M059J (cell line): ENCODE measurements around the gene TLR1. TPM values are rescaled to one million over a fixed set of nuclear protein-coding genes. Genes with fewer than 3 reads are reported as not detected.
"Not testable (repeated sequence)": the region's sequence is repeated elsewhere in the genome, so short reads cannot be mapped to it uniquely, and the experiment has no call there.

Experiments
- DNase-seq: peaks from one replicate; pipeline ENCODE4 v3.0.0-alpha.2; 2012; ENCODE audit warnings: low read depth
- total RNA-seq: library from RNA; depleted of rRNA; stranded (reverse); fragments of >200 nt; shearing (Covaris generic); gene quantifications from 2 replicates; pipeline ENCODE4 v1.2.3, GENCODE V29; 2014

Gene TLR1
- total RNA-seq, 1 experiment from 2014 or later, result 3.2 TPM

DNA sequence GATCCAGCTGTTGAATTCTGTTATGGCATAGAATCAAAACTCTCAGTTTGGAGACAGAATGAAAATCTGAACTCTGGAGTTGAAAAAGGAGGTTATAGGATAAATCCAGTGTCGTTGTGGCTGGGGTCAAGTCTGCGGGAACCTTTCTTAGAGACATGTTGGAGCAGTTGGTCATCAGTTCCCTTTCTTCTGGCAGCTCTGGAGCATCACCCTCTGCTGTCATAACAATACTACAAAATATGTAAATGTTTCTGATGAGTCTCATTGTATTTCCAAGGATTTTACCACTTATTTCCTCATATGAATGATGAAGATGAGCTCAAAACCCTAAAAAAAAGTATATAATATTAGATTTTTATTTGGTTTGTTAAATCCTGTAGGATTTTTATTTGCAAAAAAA lies 29.3 kb downstream of the TLR1 start:
- no peak for DNase-seq

DNA sequence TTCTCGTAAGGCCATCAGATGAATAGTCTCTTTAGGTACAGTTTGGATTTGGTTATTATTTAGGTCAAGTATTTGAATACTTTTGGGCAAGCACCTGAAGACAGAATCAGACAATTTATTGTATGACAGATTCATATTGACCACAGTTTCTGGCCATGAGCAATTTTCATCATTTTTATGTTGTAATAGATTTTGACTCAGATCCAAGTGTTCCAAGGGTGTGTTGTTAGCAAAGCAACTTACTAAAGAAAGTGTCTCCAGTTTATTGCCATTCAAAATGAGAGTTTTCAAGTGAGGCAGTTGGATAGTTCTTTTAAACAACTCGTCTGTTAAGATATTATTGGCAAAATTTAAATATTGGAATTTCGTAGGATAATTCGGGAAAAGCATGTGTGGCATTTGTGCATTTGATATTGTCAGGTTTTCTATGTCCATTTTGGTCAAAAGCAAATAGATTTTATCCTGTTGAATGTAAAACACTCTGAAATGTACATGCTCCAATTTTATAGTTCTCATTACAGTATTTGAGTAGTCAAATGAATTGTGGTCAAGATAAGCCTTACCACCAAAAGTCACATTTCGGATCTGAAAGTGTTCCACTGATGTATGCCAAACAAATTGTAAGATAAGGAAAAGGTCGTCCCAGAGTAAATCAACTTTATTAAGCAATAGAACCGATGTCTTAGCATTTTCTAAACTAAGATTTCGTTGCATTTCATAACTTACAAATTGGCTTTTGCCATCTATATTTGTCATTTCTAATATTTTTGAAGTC lies 30.2 kb downstream of the TLR1 start:
- DNase-seq, result no peak

DNA sequence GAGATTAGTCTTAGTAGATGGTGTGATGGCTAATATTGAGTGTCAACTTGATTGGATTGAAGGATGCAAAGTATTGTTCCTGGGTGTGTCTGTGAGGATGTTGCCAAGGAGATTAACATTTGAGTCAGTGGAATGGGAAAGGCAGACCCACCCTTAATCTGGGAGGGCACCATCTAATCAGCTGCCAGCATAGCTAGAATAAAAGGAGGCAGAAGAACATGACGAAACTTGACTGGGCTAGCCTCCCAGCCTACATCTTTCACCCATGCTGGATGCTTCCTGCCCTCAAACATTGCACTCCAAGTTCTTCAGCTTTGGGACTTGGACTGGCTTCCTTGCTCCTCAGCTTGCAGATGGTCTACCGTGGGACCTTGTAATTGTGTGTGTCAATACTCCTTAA lies 34.3 kb downstream of the TLR1 start:
- DNase-seq, result not testable (repeated sequence)

DNA sequence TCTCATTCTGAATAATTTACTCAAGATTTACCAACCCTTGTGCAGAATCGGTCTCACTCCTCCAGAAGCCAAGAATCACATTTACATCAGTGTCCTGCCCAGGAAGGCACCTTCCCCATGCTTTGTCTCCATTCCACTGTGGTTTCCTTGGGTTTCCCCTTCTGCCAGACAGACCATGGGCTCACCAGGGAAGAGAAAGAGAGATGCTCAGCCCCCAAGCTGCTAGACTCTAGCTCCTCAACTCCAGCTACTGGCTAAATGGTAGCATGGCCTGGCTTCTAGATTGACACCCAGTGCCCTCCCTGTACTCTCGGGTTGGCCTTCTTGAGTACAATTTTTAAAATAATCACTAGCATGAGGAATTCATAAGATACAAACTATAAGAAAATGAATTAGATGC lies 34.7 kb downstream of the TLR1 start:
- DNase-seq, result no peak

DNA sequence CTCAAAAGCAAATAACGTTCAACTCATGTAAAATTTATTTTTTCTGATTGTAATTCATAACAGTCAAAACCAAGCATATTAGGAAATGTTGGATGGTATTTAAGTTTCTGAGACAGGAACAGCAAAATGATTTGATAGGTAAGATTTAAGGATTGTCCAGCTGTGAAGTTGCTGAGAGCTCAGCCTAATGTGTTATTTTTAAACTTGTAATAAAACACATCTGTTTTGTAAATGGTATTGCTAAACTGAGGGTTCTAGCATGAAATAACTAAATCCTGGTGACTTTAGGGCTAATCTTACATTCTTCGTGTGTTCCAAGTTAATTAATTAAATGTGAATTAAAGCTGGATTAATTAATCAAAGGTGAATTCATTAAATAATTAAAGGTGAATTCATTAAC lies 35.1 kb downstream of the TLR1 start:
- no peak for DNase-seq

DNA sequence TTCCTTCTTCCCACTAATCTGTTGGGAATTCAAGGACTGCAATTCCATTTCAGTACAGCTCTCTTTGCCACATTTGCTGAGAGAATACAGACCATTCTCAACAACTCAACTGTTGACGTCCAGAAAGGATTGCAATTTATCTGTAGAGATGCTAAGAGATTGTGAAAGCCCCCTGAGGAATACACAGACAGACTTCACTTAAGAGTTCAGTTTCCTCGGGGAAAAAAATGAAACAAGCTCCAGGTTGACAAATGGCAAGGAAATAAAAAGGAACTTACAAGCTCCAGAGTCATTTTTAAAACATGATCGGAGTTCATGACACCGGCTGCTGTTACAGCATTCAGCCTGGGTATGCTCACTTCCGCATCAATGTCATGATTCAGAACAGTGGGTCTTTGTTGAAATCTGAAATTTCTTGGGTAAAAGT lies 35.6 kb downstream of the TLR1 start:
- no peak for DNase-seq

DNA sequence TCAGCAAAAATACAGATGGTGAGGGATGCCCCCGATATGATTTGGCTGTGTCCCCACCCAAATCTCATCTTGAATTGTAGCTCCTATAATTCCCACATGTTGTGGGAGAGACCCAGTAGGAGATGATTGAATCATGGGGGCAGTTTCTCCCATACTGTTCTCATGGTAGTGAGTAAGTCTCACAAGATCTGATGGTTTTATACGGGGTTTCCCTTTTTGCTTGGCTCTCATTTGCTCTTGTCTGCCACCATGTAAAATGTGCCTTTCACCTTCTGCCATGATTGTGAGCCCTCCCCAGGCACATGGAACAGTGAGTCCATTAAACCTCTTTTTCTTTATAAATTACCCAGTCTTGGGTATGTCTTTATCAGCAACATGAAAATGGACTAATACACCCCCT lies 37.7 kb downstream of the TLR1 start:
- not testable (repeated sequence) for DNase-seq

DNA sequence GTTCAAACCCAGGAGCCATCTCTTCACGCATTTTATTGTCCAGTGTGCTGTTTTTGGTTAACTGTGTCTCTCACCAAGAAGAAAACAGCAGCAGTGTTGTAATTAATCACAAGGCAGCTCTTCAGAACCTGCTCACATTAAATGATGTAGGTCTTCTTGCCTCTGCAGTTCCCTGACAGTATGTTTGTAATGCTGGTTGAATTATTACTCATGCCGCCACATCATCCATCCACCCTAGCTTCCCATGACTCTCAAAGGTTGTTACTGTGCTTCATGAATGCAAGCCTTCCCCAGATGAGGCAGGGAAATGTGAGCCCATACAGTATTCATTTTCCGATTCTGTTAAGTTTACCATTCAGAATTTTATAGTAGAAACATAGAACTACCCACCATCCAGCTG lies 39.2 kb downstream of the TLR1 start:
- DNase-seq, result peak; percentile 35

DNA sequence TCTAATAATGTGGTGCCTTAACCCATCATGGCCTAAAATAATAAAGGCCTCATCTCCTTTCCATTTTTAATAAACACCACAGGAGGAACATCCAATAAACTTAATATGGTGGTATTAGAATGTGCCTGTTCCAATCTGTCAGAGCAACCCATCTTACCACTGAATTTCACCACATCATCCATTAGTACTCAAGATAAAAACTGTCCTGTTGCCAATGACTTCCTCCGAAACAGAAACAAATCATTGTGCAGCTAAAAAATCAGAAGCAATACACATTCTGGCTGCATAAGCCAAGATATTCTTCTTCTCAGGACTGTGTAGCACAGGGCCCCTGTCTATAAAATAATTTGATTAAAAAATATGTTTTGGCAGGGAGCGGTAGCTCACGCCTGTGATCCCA lies 40.3 kb downstream of the TLR1 start:
- no peak for DNase-seq

DNA sequence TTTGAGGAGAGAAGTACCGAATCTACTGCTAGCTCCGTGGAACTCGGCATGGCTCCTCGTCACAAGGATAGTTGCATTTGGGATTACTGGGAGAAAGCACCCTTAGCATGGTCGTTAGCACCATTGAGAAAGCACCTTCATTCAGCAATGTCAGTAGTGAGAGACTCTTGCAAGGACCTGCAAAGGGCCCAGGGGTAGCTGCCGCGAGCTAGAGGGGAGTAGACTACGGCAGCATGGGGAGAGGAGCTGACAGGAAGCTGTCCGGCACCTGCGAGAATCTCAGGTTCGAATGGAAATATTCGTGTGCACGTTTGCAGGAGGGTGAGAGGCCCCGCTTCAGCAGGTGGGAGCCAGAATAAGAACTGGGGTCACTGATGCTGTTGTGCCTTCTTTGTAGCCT lies 42.0 kb downstream of the TLR1 start:
- DNase-seq, result no peak

DNA sequence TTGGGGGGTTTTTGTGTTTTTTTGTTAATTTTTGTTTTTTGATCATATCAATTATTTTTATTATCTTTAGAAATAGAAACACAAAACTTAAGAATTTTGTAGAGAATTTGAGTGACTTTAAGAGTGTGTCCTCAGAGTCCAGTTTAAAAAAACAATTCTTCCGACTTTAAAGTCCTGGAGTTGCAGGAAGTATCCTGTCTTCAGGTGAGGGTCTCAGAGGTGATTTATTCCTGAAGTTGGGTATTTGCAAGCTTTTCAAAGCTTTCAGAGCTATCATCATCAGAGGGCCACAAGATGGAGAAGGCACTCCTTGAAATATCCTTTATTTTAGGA lies 44.8 kb downstream of the TLR1 start:
- DNase-seq, result no peak

DNA sequence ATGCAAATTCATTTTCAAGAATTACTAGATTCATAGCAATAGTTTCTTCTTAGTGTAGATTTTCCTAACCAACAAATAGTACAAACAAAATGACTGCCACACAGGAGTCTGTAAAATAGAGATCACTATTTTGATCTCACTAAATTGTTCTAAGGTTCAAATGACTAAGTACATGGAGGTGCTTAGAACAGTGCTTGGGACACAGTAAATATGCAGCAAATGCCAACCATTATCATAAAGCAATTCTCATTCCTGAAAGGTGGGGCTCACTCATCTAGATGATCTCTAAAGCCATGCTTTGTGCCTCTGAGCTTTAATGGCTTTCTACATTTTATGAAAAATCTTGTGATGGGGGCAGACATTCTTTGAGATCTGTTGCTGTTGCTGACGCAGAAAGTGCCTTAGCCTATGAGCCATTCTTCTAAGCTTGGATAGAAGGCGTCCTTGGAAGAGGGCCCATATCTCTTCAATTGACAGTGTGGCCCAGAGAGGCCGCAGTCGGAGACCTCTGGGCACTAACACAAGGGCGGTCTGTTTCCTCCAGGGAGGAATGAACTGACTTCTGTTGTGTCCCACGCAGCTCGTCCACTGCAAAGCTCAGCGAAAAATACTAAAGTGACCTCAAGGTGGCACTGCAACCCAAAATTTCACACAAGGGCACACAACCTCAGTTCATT lies 45.3 kb downstream of the TLR1 start:
- DNase-seq, result peak; percentile 50

DNA sequence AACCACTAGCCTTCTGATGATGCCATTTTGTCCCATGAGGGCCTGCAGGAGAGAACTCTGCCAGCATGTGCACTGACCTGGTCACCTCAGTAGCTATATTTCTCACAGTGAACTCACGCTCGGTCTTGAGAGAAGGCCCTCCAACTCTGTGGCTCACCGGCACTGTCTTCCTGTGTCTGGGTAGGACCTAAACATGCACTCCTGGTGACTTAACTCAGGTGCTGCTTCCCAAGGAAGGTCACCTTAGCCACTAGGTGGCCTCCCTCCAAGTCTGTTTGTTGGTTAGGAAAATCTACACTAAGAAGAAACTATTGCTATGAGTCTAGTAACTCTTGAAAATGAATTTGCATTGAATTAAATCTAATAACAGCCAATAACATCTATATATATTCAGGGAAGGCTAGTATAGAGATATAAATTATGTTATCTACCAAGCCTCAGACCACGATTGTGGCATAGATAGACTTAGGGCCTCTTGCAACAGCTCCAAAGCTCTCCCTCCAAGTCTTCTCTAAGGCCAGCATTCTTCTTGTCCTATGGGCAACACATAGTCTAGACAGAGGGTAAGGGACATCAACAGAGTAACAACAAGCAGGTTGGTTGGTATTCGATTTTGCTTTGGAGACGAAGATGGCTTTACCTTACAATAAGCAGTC lies 46.5 kb downstream of the TLR1 start:
- DNase-seq, result peak; percentile 31

DNA sequence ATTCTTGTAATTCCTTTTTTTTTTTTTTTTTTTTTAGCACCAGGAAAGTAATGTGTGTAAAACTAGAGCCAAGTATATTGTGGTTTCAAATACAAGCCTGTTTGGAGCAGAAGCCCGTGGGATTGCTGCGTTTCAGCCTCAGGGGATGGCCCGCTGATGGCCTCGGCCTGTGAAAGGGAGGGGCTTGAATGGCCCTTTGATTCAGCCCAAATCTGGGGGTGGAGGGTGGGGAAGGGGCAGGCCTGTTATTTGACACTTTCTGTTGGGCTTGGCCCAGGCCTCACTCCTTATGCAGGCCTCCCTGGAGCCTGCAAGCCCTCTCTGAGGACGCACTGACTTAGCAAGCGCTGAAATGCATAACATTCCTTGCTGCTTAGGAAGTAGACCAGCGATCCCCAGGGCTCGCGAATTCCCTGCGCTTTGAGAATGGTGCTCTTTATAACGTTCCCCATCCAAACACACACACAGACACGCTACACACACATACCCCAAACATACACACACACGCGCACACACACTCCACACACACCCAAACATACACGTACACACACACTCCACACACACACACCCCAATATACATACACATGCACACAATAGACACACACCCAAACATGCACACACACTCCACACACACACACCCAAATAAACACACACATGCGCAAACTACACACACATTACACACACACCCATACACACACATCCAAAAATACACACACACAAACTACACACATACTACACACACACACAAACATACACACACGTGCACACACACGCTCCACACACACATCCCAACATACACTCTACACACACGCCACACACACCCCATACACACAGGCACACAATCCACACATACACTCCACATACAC lies 51.4 kb downstream of the TLR1 start:
- peak; percentile 98 for DNase-seq

DNA sequence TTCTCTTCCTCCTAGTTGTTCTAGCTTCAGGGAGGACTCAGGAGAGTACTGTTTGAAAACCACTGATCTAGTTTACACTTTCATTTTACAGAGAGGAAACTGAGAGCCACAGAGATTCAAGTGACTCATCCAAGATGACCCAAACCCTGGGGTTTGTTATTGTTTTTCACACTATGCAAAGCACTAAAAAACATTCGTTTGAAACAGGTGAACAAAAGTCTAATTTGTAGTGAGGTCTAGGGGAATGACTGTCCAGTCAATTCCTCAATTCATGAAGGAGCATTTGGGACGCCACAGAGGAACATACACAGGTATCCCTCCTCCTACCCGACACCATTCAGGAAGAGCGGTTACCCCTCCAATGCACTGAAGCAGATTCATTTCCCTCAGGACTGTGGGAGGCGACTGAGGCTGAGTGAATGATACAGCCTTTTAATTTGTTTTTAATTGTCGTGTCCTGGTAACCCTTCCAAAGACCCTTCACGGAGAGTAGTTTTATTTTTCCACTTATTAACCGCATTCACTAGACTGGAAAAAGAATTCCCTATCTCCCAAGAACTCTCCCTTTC lies 52.1 kb downstream of the TLR1 start:
- peak; percentile 78 for DNase-seq

DNA sequence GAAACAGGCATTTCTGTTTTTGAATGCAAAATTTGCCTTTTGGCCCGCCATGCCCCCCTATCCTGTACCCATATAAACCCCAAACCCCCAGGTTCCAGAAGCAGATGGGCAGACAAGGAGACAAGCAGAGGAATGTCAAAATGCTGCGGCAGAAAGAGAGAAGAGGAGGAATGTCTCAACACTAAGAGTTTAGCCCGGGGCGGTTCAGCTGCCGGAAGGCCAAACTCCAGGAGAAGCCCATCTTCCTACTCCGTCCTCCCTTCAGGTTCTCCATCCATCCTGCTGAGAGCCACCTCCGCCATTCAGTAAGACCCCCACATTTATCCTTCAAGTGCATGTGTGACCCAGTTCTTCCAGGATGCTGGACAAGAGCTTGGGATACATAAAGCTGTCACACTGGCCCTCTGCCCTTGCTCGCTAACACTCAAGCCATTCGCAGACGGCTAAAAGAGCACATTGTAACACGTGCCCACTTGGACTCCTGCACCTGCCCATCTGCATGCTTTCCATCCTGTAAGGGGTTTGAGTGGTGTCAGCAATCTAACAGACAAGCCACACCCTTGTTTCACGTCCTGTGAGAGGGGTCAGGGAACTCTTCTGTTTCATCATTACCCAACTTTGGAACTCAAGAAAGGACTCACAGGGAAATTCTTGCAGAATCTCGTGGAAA lies 53.1 kb downstream of the TLR1 start:
- DNase-seq, result no peak

DNA sequence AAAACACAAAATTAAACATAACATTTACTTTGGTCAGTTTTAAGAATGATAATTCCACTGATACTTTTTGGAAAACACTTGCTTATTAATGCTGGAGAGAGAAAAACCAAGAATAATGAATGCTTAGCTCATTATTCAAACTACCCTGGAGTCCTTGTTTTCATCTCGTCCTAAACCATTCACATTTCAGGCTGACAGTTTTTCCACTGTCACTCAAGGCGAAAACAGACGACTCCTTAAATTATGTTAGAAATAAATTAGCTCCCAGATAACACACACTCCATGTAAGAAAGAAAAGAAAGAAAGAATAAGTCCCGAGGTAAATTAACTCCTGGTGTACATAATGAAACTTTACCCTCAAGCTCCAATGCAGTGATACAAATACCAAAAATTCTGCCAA lies 55.3 kb downstream of the TLR1 start:
- DNase-seq, result no peak

DNA sequence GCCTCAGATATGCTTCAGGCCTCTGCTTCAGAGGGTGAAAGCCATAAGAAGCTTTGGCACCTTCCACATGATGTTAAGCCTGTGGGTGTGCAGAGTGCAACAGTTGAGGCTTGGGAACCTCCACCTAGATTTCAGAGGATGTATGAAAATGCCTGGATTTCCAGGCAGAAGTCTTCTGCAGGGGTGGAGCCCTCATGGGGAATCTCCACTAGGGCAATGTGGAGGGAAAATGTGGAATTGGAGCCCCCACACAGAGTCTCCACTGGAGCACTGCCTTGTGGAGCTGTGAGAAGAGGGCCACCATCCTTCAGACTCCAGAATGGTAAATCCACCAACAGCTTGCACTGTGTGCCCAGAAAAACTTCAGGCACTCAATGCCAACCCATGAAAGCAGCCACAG lies 57.0 kb downstream of the TLR1 start:
- DNase-seq, result no peak
